ENCODE measurements around the gene SUGP2. TPM values are rescaled to one million over a fixed set of nuclear protein-coding genes. Genes with fewer than 3 reads are reported as not detected.

SUGP2 gene
- total RNA-seq, 1 donor from 2014 or later = 24.8 TPM

- DNase-seq (ENCODE audit: low read depth) = no peak
- H3K4me3 ChIP-seq (ENCODE audit: low read depth, low read length) = no peak overlapping the region
- TF ChIP-seq CTCF (conservative IDR thresholded peaks at IDR 0.05; ENCODE audit: low read depth, low read length) = no peak
These were observed 29.2 kb downstream of the SUGP2 start for GRCh38 chr19:19004144-19004543.

DNA sequence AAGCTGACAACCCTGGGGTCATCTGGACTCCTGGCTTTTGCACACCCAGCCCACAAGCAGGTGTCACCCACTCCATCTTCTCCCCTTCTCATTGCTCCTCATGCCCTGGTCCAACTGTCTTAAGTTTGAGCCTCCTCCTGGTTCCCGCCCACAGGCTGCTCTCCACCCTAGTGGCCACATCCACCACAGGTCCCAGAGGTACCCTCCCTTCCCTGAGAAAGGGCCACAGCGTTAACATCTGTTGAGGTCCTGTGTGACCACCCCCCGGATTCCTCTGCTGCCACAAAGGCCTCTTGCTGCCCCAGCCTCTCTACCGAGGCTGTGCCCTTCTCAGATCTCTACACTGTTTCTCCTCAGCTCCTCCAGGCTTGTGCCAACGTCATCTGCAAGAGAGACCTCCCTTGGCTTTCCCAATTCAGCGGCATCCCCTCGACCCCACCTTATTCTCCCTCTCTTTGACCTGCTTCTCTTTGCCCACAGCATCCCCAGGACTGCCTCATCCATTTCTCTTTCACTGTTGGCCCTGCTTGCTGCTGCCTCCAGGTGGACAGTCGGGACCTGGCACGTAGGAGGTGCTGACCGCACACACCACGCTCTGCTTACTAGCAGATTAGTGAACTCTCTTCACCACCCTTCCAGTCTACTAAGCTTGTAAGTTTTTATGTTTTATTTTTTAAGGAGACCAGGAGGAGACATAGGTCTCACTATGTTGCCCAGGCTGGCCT, 33.3 kb downstream of the SUGP2 start:
- no peak for DNase-seq (ENCODE audit: low read depth)
- H3K4me3 ChIP-seq (ENCODE audit: low read depth, low read length) = no peak overlapping the region
- peak; percentile 50 for TF ChIP-seq CTCF (conservative IDR thresholded peaks at IDR 0.05; ENCODE audit: low read depth, low read length)

- H3K4me3 ChIP-seq (ENCODE audit: low read depth, low read length) = no peak overlapping the region
- TF ChIP-seq CTCF (conservative IDR thresholded peaks at IDR 0.05; ENCODE audit: low read depth, low read length) = no peak
- no peak for DNase-seq (ENCODE audit: low read depth)
These were observed 34.1 kb downstream of the SUGP2 start for GRCh38 chr19:18999016-18999758.

- no peak overlapping the region for H3K4me3 ChIP-seq (ENCODE audit: low read depth, low read length)
- no peak for TF ChIP-seq CTCF (conservative IDR thresholded peaks at IDR 0.05; ENCODE audit: low read depth, low read length)
- no peak for DNase-seq (ENCODE audit: low read depth)
These were observed 35.0 kb downstream of the SUGP2 start for GRCh38 chr19:18998276-18998675.

DNA sequence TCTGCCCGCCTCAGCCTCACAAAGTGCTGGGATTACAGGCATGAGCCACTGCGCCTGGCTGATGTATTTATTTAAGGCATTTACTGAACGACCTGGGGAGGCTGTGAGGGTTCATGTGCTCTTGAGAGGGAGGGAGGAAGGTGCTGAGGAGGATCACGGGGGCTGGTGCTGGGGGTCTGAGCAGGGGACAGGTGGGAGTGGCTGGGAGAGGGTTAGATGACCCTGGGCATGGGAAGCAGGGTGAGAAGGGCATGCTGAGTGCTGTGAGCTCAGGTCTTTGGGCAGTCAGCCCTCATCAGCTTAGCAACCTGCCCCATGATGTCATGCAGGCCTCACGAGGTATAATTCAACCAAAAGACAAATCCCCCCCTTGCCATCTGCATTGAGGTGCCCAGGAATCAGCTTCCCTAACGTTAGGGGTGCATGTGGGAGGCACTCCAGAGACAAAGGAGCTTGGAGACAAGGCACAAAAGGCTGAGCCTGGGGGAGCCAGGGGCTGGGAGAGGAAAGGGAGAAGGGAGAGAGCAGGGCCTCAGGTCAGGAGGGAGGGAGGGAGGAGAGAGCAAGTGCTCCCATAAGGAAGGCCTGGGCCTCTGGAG, 36.4 kb downstream of the SUGP2 start:
- H3K4me3 ChIP-seq (ENCODE audit: low read depth, low read length) = no peak overlapping the region
- TF ChIP-seq CTCF (conservative IDR thresholded peaks at IDR 0.05; ENCODE audit: low read depth, low read length) = no peak
- DNase-seq (ENCODE audit: low read depth) = no peak

- H3K4me3 ChIP-seq (ENCODE audit: low read depth, low read length) = no peak overlapping the region
- no peak for TF ChIP-seq CTCF (conservative IDR thresholded peaks at IDR 0.05; ENCODE audit: low read depth, low read length)
- no peak for DNase-seq (ENCODE audit: low read depth)
These were observed 37.0 kb downstream of the SUGP2 start for GRCh38 chr19:18996351-18996750.
